ENCODE results near the gene TCERG1.
A peak's percentile ranks its signal among the peaks of the same experiment; 100 is the strongest.

GRCh38 chr5:146466521-146467349, 19.6 kb downstream of the TCERG1 start:
- TF ChIP-seq CTCF (conservative IDR thresholded peaks at IDR 0.05) (peak; percentile 69), ZFX (IDR thresholded peaks at IDR 0.05) (no peak)
